Measurements from ENCODE around the gene COMMD9.

GRCh38 chr11:36316049-36316448, 26.8 kb upstream of the COMMD9 start:
- TF ChIP-seq, protein P1, sequence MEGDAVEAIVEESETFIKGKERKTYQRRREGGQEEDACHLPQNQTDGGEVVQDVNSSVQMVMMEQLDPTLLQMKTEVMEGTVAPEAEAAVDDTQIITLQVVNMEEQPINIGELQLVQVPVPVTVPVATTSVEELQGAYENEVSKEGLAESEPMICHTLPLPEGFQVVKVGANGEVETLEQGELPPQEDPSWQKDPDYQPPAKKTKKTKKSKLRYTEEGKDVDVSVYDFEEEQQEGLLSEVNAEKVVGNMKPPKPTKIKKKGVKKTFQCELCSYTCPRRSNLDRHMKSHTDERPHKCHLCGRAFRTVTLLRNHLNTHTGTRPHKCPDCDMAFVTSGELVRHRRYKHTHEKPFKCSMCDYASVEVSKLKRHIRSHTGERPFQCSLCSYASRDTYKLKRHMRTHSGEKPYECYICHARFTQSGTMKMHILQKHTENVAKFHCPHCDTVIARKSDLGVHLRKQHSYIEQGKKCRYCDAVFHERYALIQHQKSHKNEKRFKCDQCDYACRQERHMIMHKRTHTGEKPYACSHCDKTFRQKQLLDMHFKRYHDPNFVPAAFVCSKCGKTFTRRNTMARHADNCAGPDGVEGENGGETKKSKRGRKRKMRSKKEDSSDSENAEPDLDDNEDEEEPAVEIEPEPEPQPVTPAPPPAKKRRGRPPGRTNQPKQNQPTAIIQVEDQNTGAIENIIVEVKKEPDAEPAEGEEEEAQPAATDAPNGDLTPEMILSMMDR (IDR thresholded peaks at IDR 0.05), result no peak
- no peak for TF ChIP-seq EZH2 (IDR thresholded peaks at IDR 0.05; ENCODE audit: borderline replicate concordance, insufficient read depth, low read depth, low read length, poor library complexity, severe bottlenecking)
